ENCODE data around the gene SPRYD7. TPM values are rescaled to one million over a fixed set of nuclear protein-coding genes. Genes with fewer than 3 reads are reported as not detected.

Gene SPRYD7
- total and polyA plus RNA-seq, 2 of the 8 experiments (the other 6 are each of a cell fraction or from before 2014, with no cell fraction given), result 1.1 to 3.1 TPM

DNA sequence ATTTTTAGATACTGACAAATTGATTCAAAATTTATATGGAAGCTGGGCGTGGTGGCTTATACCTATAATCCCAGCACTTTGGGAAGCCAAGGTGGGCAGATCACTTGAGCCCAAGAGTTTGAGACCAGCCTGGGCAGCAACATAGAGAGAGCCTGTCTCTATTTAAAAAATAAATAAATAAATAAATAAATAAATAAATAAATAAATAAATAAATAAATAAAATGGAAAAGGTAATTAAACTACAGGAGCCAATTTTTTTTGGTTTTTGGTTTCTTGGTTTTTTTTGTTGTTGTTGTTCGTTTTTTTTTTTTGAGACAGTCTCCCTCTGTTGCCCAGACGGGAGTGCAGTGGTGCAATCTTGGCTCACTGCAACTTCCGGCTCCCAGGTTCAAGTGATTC, 31.3 kb upstream of the SPRYD7 start:
- no peak overlapping the region for H2AFZ ChIP-seq (ENCODE audit: low read length)
- no peak overlapping the region for H3K14ac ChIP-seq (ENCODE audit: insufficient read length)
- ChIA-PET POLR2A (ENCODE audit: partially characterized antibody) (no interaction called here), CTCF (ENCODE audit: partially characterized antibody) (interaction anchor here (1.7 kb wide), 1 partner anchor 9 kb away, joined by 5 read pairs; no protein-coding TSS in a partner anchor)
- no peak overlapping the region for H3K9ac ChIP-seq (replicated peaks in 1 of 4; ENCODE audit: extremely low read depth in 1 of 4, low read depth in 3 of 4, low read length in 3 of 4)
- no peak overlapping the region for H2AK5ac ChIP-seq (ENCODE audit: low read depth, low read length)
- no peak overlapping the region for H4K8ac ChIP-seq (ENCODE audit: extremely low read depth, insufficient read depth, low read length)
- H2BK120ac ChIP-seq (replicated peaks; ENCODE audit: low read depth, low read length), result no peak overlapping the region
- WGBS, 2 experiments (ENCODE audit: extremely low coverage in 1 of 2, insufficient coverage in 1 of 2, insufficient read length in 1 of 2, insufficient replicate concordance in 2 of 2, low coverage in 1 of 2, low lambda C conversion rate in 2 of 2, missing lambda C conversion rate in 1 of 2), result 96% methylated on average over 3 of the region's 4 CpGs; no CpG with 5 or more reads in 1 of the 2 experiments
- H4K91ac ChIP-seq (replicated peaks; ENCODE audit: insufficient read length, low read length), result no peak overlapping the region
- no peaks in the 10 kb centered on the region for H3K79me1 ChIP-seq (ENCODE audit: low read depth, low read length)
- no peaks in the 10 kb centered on the region for H3K4me1 ChIP-seq (replicated peaks in 1 of 4; ENCODE audit: control insufficient read depth in 3 of 4, insufficient read depth in 4 of 4, low read length in 3 of 4)
- no peak overlapping the region for H2BK20ac ChIP-seq (ENCODE audit: low read length)
- H3K27me3 ChIP-seq (replicated peaks in 1 of 4; ENCODE audit: control insufficient read depth in 3 of 4, extremely low read depth in 1 of 4, insufficient read depth in 3 of 4, low read length in 3 of 4), result no peaks in the 10 kb centered on the region
- no peaks in the 10 kb centered on the region for H3K79me2 ChIP-seq (ENCODE audit: control insufficient read depth in 1 of 2, insufficient read depth in 2 of 2, low read length in 2 of 2)
- H2BK5ac ChIP-seq (ENCODE audit: low read depth, low read length), result no peak overlapping the region
- no peak overlapping the region for H3K27ac ChIP-seq (ENCODE audit: low read depth, low read length)
- H3K23ac ChIP-seq (ENCODE audit: insufficient read length), result no peak overlapping the region
- no peak overlapping the region for H3K4me3 ChIP-seq (ENCODE audit: extremely low read depth in 1 of 4, insufficient read depth in 2 of 4, low read depth in 3 of 4, low read length in 4 of 4)
- H2BK12ac ChIP-seq (ENCODE audit: low read depth, low read length), result no peak overlapping the region
- no peak overlapping the region for H4K5ac ChIP-seq (ENCODE audit: insufficient read length, low read depth, low read length)
- H3K4me2 ChIP-seq (ENCODE audit: insufficient read depth in 1 of 2, low read depth in 2 of 2, low read length in 2 of 2), result no peak overlapping the region
- DNase-seq (ENCODE audit: low read depth in 1 of 2, low spot score in 2 of 2) (no peak), FAIRE-seq (no peak)
- H2BK15ac ChIP-seq (ENCODE audit: low read length), result no peak overlapping the region
- no peaks in the 10 kb centered on the region for H3K36me3 ChIP-seq (ENCODE audit: control insufficient read depth in 2 of 4, insufficient read depth in 4 of 4, low read length in 3 of 4)
- H3K23me2 ChIP-seq (ENCODE audit: low read depth, low read length), result no peaks in the 10 kb centered on the region
- TF ChIP-seq JUN (IDR thresholded peaks at IDR 0.05; ENCODE audit: low read depth, low read length) (no peak), PHF8 (conservative IDR thresholded peaks at IDR 0.05; ENCODE audit: low read depth, low read length) (no peak), CBX8 (IDR thresholded peaks at IDR 0.05; ENCODE audit: borderline replicate concordance, low read depth, low read length) (no peak), SP2 (IDR thresholded peaks at IDR 0.05; ENCODE audit: low read length) (no peak), HDAC6 (IDR thresholded peaks at IDR 0.05; ENCODE audit: low read depth, low read length) (no peak), RNF2 (IDR thresholded peaks at IDR 0.05; ENCODE audit: borderline replicate concordance, low read depth, low read length, missing control alignments, poor library complexity, severe bottlenecking) (no peak), GABPA (IDR thresholded peaks at IDR 0.05; ENCODE audit: borderline replicate concordance, insufficient read depth, low read length) (no peak)
- TF ChIP-seq, protein P1, sequence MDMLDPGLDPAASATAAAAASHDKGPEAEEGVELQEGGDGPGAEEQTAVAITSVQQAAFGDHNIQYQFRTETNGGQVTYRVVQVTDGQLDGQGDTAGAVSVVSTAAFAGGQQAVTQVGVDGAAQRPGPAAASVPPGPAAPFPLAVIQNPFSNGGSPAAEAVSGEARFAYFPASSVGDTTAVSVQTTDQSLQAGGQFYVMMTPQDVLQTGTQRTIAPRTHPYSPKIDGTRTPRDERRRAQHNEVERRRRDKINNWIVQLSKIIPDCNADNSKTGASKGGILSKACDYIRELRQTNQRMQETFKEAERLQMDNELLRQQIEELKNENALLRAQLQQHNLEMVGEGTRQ (IDR thresholded peaks at IDR 0.05; ENCODE audit: low read length), result no peak
- no peak overlapping the region for H3K56ac ChIP-seq (replicated peaks; ENCODE audit: insufficient read length, low read depth, low read length)
- H3K9me3 ChIP-seq (ENCODE audit: insufficient read depth in 2 of 2, low read depth in 1 of 2, low read length in 1 of 2), result 0 out of 4 replicates have a peak, but pooled peaks cover 0 to 2% of the 10 kb centered on the region in 2 experiments
- H3K4ac ChIP-seq (replicated peaks; ENCODE audit: insufficient read length, low read depth, low read length), result no peak overlapping the region
- H4K20me1 ChIP-seq (replicated peaks in 1 of 2; ENCODE audit: control insufficient read depth in 1 of 2, insufficient read depth in 2 of 2, low read length in 2 of 2), result no peaks in the 10 kb centered on the region
- no peak overlapping the region for H3K18ac ChIP-seq (ENCODE audit: extremely low read depth, low read length)

Data from H1 (cell line).